Endothelial cell (in vitro differentiated cells): ENCODE measurements around the gene ATP10D. TPM values are rescaled to one million over a fixed set of nuclear protein-coding genes. Genes with fewer than 3 reads are reported as not detected.

Experiments used
- DNase-seq: peaks from one replicate; pipeline ENCODE4 v3.0.0; 2021; ENCODE audit warnings: low spot score
- H3K27ac Mint-ChIP-seq: one replicate; pipeline ENCODE4 v1.8.0; 2021; ENCODE audit warnings: mixed read lengths, inconsistent platforms; ENCODE audit not compliant: unreplicated experiment
- H3K27me3 Mint-ChIP-seq: one replicate; pipeline ENCODE4 v1.8.0; 2021; ENCODE audit warnings: mild to moderate bottlenecking, moderate library complexity, mixed read lengths, inconsistent platforms; ENCODE audit not compliant: unreplicated experiment
- H3K36me3 Mint-ChIP-seq: one replicate; pipeline ENCODE4 v1.8.0; 2021; ENCODE audit warnings: mild to moderate bottlenecking, low read depth, mixed read lengths, inconsistent platforms; ENCODE audit not compliant: unreplicated experiment
- H3K4me1 Mint-ChIP-seq: one replicate; pipeline ENCODE4 v1.8.0; 2021; ENCODE audit warnings: mild to moderate bottlenecking, mixed read lengths, inconsistent platforms; ENCODE audit not compliant: unreplicated experiment
- H3K4me3 Mint-ChIP-seq: one replicate; pipeline ENCODE4 v1.8.0; 2021; ENCODE audit warnings: mild to moderate bottlenecking, mixed read lengths, inconsistent platforms; ENCODE audit not compliant: unreplicated experiment
- H3K9me3 Mint-ChIP-seq: one replicate; pipeline ENCODE4 v1.8.0; 2021; ENCODE audit warnings: mixed read lengths, inconsistent platforms; ENCODE audit not compliant: unreplicated experiment
- total RNA-seq: library from RNA; stranded (reverse); fragmentation: NEBNext Ultra II Directional; extraction: Animal tissue kit (Norgen Biotek cat#: 25700); gene quantifications from one replicate; pipeline ENCODE4 v1.2.1, GENCODE V29; 2021; ENCODE audit not compliant: unreplicated experiment
- TF ChIP-seq, protein P1 (sequence below): fragments of 200-600 bp; sonication (generic); IDR thresholded peaks from one replicate; pipeline ENCODE4 v1.5.0; 2021; ENCODE audit warnings: antibody characterized with exemption; ENCODE audit not compliant: unreplicated experiment

The ATP10D gene
- total RNA-seq, 1 donor from 2014 or later: 9.3 TPM

GRCh38 chr4:47621181-47621580, 136.1 kb downstream of the ATP10D start:
- Mint-ChIP-seq H3K4me1 (peaks cover 12% of the 10 kb centered on the region), H3K9me3 (no peaks in the 10 kb centered on the region), H3K36me3 (peaks cover 4% of the 10 kb centered on the region), H3K27ac (no peak overlapping the region), H3K4me3 (no peak overlapping the region), H3K27me3 (no peaks in the 10 kb centered on the region)
- TF ChIP-seq, protein P1, sequence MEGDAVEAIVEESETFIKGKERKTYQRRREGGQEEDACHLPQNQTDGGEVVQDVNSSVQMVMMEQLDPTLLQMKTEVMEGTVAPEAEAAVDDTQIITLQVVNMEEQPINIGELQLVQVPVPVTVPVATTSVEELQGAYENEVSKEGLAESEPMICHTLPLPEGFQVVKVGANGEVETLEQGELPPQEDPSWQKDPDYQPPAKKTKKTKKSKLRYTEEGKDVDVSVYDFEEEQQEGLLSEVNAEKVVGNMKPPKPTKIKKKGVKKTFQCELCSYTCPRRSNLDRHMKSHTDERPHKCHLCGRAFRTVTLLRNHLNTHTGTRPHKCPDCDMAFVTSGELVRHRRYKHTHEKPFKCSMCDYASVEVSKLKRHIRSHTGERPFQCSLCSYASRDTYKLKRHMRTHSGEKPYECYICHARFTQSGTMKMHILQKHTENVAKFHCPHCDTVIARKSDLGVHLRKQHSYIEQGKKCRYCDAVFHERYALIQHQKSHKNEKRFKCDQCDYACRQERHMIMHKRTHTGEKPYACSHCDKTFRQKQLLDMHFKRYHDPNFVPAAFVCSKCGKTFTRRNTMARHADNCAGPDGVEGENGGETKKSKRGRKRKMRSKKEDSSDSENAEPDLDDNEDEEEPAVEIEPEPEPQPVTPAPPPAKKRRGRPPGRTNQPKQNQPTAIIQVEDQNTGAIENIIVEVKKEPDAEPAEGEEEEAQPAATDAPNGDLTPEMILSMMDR: no peak
- DNase-seq: no peak

- Mint-ChIP-seq H3K4me1 (peaks cover 15% of the 10 kb centered on the region), H3K27me3 (no peaks in the 10 kb centered on the region), H3K9me3 (no peaks in the 10 kb centered on the region), H3K27ac (peak overlapping the region; percentile 53), H3K36me3 (peaks cover 4% of the 10 kb centered on the region), H3K4me3 (no peak overlapping the region)
- DNase-seq: no peak
- TF ChIP-seq, protein P1: no peak
Measured at GRCh38 chr4:47624031-47624441, 139.0 kb downstream of the ATP10D start.

DNA sequence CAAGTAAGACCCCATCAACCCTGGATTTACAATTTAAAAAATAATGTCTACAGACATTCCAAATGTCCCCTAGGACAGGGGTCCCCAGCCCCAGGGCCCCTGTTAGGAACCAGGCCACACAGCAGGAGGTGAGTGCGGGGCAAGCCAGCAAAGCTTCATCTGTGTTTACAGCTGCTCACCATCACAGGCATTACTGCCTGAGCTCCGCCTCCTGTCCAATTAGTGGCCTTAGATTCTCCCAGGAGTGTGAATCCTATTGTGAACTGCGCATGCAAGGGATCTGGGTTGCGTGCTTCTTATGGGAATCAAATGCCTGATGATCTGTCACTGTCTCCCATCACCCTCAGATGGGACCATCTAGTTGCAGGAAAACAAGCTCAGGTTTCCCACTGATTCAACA, 146.1 kb downstream of the ATP10D start:
- H3K4me1 Mint-ChIP-seq: peaks cover 3% of the 10 kb centered on the region
- TF ChIP-seq, protein P1: no peak

DNA sequence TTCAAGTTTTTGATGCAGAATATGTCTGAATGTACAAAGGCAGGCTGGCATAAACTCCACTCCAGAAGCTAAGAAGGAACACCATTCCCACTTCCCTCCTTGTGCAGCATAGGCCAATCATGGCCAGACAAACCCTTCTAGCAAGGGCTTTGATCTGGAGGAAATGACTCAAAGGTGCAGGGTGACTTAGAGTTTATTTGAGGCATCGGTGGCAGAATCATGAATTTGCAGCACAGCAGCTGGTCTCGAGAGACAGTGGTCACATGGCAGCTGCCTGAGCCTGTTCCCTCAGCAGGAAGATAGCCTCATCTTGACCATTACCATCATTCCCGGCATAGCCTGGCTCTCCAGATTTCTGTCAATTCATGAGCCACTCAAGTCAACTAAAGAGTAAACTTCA, 154.5 kb downstream of the ATP10D start:
- Mint-ChIP-seq H3K27me3 (peaks cover 2% of the 10 kb centered on the region), H3K4me3 (no peak overlapping the region), H3K27ac (no peak overlapping the region), H3K36me3 (peaks cover 8% of the 10 kb centered on the region), H3K9me3 (peaks cover 6% of the 10 kb centered on the region), H3K4me1 (no peaks in the 10 kb centered on the region)
- TF ChIP-seq, protein P1: no peak
- DNase-seq: no peak

More for the DNA sequence above, 146.1 kb downstream of the ATP10D start:
- Mint-ChIP-seq H3K27ac (no peak overlapping the region), H3K9me3 (no peaks in the 10 kb centered on the region), H3K36me3 (no peaks in the 10 kb centered on the region), H3K4me3 (no peak overlapping the region), H3K27me3 (no peaks in the 10 kb centered on the region)
- no peak for DNase-seq

GRCh38 chr4:47640911-47641310, 155.8 kb downstream of the ATP10D start:
- H3K9me3 Mint-ChIP-seq: peaks cover 6% of the 10 kb centered on the region
- TF ChIP-seq, protein P1: no peak
- H3K27me3 Mint-ChIP-seq: peaks cover 2% of the 10 kb centered on the region
- no peak for DNase-seq
- H3K4me1 Mint-ChIP-seq: no peaks in the 10 kb centered on the region
- H3K36me3 Mint-ChIP-seq: peaks cover 8% of the 10 kb centered on the region
- no peak overlapping the region for H3K27ac Mint-ChIP-seq
- no peak overlapping the region for H3K4me3 Mint-ChIP-seq
